ENCODE measurements around the gene TPTE2. TPM values are rescaled to one million over a fixed set of nuclear protein-coding genes. Genes with fewer than 3 reads are reported as not detected.
"Not testable (repeated sequence)": the region's sequence is repeated elsewhere in the genome, so short reads cannot be mapped to it uniquely, and the experiment has no call there.

TPTE2 gene
- polyA plus RNA-seq, 1 of the 3 experiments (the other 2 are of a cell fraction) = not detected

DNA sequence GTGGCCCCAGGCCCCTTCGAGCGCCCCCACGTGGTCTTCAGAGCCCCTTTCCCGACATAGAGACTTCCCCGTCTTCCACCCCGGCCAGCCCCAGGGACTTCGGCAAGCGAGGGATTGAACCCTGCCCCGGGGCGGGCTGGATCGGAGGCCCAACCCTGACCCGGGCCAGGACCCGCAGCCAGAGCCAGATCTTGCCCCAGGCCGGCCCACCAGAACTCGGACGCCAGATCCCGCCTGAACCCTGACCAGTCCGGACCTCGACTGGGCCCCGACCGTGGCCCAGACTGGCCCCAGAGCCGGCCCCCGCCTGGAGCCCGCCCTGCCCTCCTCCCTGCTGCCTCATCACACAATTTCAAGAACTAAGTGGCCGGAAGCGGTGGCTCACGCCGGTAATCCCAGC lies 253 bp upstream of the TPTE2 start (continued):
- TF ChIP-seq, protein P1, sequence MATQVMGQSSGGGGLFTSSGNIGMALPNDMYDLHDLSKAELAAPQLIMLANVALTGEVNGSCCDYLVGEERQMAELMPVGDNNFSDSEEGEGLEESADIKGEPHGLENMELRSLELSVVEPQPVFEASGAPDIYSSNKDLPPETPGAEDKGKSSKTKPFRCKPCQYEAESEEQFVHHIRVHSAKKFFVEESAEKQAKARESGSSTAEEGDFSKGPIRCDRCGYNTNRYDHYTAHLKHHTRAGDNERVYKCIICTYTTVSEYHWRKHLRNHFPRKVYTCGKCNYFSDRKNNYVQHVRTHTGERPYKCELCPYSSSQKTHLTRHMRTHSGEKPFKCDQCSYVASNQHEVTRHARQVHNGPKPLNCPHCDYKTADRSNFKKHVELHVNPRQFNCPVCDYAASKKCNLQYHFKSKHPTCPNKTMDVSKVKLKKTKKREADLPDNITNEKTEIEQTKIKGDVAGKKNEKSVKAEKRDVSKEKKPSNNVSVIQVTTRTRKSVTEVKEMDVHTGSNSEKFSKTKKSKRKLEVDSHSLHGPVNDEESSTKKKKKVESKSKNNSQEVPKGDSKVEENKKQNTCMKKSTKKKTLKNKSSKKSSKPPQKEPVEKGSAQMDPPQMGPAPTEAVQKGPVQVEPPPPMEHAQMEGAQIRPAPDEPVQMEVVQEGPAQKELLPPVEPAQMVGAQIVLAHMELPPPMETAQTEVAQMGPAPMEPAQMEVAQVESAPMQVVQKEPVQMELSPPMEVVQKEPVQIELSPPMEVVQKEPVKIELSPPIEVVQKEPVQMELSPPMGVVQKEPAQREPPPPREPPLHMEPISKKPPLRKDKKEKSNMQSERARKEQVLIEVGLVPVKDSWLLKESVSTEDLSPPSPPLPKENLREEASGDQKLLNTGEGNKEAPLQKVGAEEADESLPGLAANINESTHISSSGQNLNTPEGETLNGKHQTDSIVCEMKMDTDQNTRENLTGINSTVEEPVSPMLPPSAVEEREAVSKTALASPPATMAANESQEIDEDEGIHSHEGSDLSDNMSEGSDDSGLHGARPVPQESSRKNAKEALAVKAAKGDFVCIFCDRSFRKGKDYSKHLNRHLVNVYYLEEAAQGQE (IDR thresholded peaks at IDR 0.05; ENCODE audit: low read depth, low read length) = no peak
- TF ChIP-seq, protein P2, sequence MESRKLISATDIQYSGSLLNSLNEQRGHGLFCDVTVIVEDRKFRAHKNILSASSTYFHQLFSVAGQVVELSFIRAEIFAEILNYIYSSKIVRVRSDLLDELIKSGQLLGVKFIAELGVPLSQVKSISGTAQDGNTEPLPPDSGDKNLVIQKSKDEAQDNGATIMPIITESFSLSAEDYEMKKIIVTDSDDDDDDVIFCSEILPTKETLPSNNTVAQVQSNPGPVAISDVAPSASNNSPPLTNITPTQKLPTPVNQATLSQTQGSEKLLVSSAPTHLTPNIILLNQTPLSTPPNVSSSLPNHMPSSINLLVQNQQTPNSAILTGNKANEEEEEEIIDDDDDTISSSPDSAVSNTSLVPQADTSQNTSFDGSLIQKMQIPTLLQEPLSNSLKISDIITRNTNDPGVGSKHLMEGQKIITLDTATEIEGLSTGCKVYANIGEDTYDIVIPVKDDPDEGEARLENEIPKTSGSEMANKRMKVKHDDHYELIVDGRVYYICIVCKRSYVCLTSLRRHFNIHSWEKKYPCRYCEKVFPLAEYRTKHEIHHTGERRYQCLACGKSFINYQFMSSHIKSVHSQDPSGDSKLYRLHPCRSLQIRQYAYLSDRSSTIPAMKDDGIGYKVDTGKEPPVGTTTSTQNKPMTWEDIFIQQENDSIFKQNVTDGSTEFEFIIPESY (IDR thresholded peaks at IDR 0.05; ENCODE audit: borderline replicate concordance, low read depth) = no peak
- no peak for TF ChIP-seq TAF1 (IDR thresholded peaks at IDR 0.05; ENCODE audit: borderline replicate concordance, low read depth, low read length)
- no peak for TF ChIP-seq NFIC (IDR thresholded peaks at IDR 0.05; ENCODE audit: borderline replicate concordance)
- TF ChIP-seq, protein P3, sequence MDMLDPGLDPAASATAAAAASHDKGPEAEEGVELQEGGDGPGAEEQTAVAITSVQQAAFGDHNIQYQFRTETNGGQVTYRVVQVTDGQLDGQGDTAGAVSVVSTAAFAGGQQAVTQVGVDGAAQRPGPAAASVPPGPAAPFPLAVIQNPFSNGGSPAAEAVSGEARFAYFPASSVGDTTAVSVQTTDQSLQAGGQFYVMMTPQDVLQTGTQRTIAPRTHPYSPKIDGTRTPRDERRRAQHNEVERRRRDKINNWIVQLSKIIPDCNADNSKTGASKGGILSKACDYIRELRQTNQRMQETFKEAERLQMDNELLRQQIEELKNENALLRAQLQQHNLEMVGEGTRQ (IDR thresholded peaks at IDR 0.05; ENCODE audit: borderline replicate concordance, low read depth, low read length) = no peak
- TF ChIP-seq FOXM1 (IDR thresholded peaks at IDR 0.05; ENCODE audit: low read depth) = no peak
- TF ChIP-seq SMC3 (IDR thresholded peaks at IDR 0.05; ENCODE audit: low read depth, low read length) = no peak
- TF ChIP-seq TEAD4 (IDR thresholded peaks at IDR 0.05; ENCODE audit: borderline replicate concordance, insufficient read depth) = no peak

DNA sequence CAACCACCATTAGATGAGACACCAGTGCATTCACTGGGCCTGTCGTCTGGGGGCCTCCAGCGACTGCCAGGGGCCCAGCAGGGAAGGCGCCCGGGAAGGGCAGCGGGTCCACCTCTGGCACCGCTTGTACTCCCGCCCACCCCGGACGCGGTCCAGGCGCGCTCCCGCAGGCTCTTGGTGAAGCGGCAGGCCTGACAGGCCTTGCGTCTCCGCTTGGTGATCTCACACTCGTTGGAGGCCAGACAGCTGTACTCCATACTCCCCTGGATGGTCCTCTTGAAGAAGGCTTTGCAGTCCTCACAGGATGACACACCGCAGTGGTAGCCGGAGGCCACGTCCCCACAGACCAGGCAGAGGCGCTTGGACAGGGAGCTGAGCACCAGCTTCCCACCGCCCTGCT lies 660 bp downstream of the TPTE2 start:
- H3K9me3 ChIP-seq = not testable (repeated sequence)
- no CpG with 5 or more reads among the region's 22 CpGs for WGBS (ENCODE audit: low lambda C conversion rate)

DNA sequence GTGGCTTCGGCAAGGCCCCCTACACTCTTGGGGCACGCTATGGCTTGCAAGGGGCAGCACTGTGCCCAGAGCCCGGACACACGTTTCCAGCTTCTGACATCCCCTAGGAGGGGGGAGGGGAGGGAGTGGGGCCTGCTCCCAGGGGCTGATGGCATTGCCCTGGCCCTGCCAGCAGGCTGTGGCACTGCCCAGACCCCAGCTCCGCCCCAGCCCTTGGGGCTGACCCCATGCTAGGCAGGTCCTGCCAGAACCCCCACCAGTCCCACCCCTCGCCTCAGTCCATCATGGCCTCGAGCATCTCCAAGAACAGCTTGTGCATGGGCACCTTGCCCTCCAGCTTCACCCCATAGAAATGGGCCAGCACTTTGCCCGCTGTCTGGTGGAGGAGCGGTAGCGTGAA lies 1.6 kb downstream of the TPTE2 start:
- H3K9me2 ChIP-seq; H3K27me3 ChIP-seq (ENCODE audit: insufficient read depth); H3F3A ChIP-seq (replicated peaks; ENCODE audit: insufficient read depth); CTCF ChIA-PET; H3K27ac ChIP-seq (ENCODE audit: low read depth in 2 of 2, low read length in 1 of 2); POLR2A ChIA-PET; H3K4me3 ChIP-seq (ENCODE audit: low read depth in 2 of 2, low read length in 1 of 2); H3K9me3 ChIP-seq; H4K20me1 ChIP-seq (ENCODE audit: insufficient read depth); H3K4me1 ChIP-seq (ENCODE audit: control insufficient read depth in 1 of 2, insufficient read depth in 2 of 2, low read depth in 1 of 2, low read length in 1 of 2); DNase-seq; H2AFZ ChIP-seq (ENCODE audit: low read depth); H3K9ac ChIP-seq; H3K79me2 ChIP-seq (ENCODE audit: insufficient read depth); H3K4me2 ChIP-seq; H3K36me3 ChIP-seq (replicated peaks in 1 of 2; ENCODE audit: control insufficient read depth in 1 of 2, insufficient read depth in 2 of 2, low read length in 1 of 2): not testable (repeated sequence)
- no CpG with 5 or more reads among the region's 10 CpGs for WGBS (ENCODE audit: low lambda C conversion rate)

More for the DNA sequence above, 660 bp downstream of the TPTE2 start:
- H3K36me3 ChIP-seq (replicated peaks in 1 of 2; ENCODE audit: control insufficient read depth in 1 of 2, insufficient read depth in 2 of 2, low read length in 1 of 2); H3K4me3 ChIP-seq (ENCODE audit: low read depth in 2 of 2, low read length in 1 of 2); DNase-seq; H3K79me2 ChIP-seq (ENCODE audit: insufficient read depth); CTCF ChIA-PET; H3K4me2 ChIP-seq; H3K27me3 ChIP-seq (ENCODE audit: insufficient read depth); POLR2A ChIA-PET; H2AFZ ChIP-seq (ENCODE audit: low read depth); H3K9me2 ChIP-seq; H3K9ac ChIP-seq; H3F3A ChIP-seq (replicated peaks; ENCODE audit: insufficient read depth); H3K4me1 ChIP-seq (ENCODE audit: control insufficient read depth in 1 of 2, insufficient read depth in 2 of 2, low read depth in 1 of 2, low read length in 1 of 2); H3K27ac ChIP-seq (ENCODE audit: low read depth in 2 of 2, low read length in 1 of 2); H4K20me1 ChIP-seq (ENCODE audit: insufficient read depth): not testable (repeated sequence)

DNA sequence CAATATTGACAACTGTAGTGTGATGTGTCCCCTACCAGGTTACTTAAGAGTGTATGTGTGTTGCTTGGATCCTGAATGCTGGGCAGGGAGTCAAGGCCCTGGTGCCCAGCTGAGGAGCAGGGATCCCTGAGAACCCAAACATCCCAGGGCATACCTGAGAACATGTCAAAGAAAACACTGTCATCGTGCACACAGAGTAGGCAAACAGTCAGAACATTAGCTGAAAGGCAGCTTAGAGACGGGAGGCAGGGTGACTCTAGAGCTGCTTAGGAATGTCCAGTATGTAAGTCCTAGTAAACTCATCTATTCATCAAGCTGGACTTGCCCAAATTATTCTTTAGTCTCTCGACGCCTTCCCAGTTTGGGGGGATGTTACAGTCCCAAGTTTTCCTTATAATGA lies 4.0 kb downstream of the TPTE2 start:
- H4K20me1 ChIP-seq (ENCODE audit: insufficient read depth); H3K27ac ChIP-seq (ENCODE audit: low read depth in 2 of 2, low read length in 1 of 2); H3K36me3 ChIP-seq (replicated peaks in 1 of 2; ENCODE audit: control insufficient read depth in 1 of 2, insufficient read depth in 2 of 2, low read length in 1 of 2); H3K4me2 ChIP-seq; H3K4me3 ChIP-seq (ENCODE audit: low read depth in 2 of 2, low read length in 1 of 2); H2AFZ ChIP-seq (ENCODE audit: low read depth); H3F3A ChIP-seq (replicated peaks; ENCODE audit: insufficient read depth); H3K9me2 ChIP-seq; H3K9me3 ChIP-seq; DNase-seq; H3K4me1 ChIP-seq (ENCODE audit: control insufficient read depth in 1 of 2, insufficient read depth in 2 of 2, low read depth in 1 of 2, low read length in 1 of 2); H3K79me2 ChIP-seq (ENCODE audit: insufficient read depth); H3K27me3 ChIP-seq (ENCODE audit: insufficient read depth); POLR2A ChIA-PET; CTCF ChIA-PET; H3K9ac ChIP-seq: not testable (repeated sequence)
- 64% methylated on average over 2 of the region's 4 CpGs for WGBS (ENCODE audit: low lambda C conversion rate)

Data from SK-N-SH (cell line).